Measurements from ENCODE around the gene FBXW7. TPM values are rescaled to one million over a fixed set of nuclear protein-coding genes. Genes with fewer than 3 reads are reported as not detected.

The FBXW7 gene
- total and polyA plus RNA-seq, 4 donors = 58.9 to 129 (median 71.7) TPM

DNA sequence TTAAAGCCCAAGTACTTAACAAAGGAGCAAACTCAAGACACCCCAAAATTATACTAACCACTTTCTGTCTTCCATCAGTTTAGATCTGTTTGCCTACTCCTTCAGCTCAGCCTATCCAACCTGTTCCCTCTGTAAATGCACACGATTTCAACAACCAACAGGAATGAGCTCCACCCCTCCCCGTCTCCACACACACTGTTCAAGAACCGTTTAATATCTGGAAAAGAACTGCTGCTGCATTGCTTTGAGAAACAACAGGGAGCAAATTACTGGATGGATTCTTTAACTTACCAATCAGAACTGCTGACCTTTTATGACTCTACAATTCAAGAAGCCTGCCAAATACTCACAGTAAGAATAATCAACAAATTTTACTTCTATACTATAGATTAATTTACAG is 87.0 kb downstream of the FBXW7 start:
- H3K4me3 ChIP-seq (ENCODE audit: low read depth, low read length) = no peak overlapping the region
- H3K36me3 ChIP-seq (ENCODE audit: control insufficient read depth, insufficient read depth, low read length) = no peaks in the 10 kb centered on the region
- H3K27me3 ChIP-seq (ENCODE audit: control insufficient read depth, insufficient read depth, low read length) = no peaks in the 10 kb centered on the region
- H3K4me1 ChIP-seq (ENCODE audit: control insufficient read depth, insufficient read depth, low read length) = no peaks in the 10 kb centered on the region
- peak in 2 of 6 donors; percentile 8 to 79 for DNase-seq (ENCODE audit: low read depth in 4 of 6, low spot score in 6 of 6)
- WGBS (ENCODE audit: insufficient coverage) = no CpG with 5 or more reads among the region's 3 CpGs
- no peaks in the 10 kb centered on the region for H3K9me3 ChIP-seq (ENCODE audit: control insufficient read depth, insufficient read depth, low read length)
- no peak overlapping the region for H3K27ac ChIP-seq (ENCODE audit: low read depth, low read length)

DNA sequence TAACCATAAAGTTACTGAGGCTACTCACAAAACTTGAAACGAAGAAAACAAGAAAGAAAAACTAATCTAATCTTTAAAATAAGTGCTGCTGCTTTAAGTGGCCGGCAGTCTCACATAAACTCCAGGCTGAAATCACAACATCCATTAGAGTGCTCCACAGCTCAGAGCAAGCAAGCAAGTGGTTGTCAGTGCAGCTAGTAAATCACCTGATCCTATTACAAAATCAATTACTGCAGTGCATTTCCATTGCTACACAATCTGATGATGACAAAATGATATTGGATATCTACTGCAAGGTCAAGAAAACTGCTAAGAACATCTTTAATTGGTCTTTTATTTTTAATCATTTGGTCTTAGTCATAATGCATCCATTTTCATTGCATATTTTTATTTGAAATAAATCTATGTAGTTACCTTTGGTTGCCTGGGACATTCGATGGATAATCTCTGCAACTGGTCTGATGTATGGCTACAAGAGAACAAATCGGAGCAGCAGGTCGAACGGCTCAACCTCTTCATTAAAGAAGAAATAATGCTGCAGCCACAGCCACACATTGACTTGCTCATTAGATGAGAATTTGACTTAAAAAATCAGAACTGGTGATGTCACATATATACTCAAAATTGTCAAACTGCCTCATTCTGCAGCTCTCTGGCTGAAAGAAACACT is 87.7 kb downstream of the FBXW7 start:
- no peaks in the 10 kb centered on the region for H3K9me3 ChIP-seq (ENCODE audit: control insufficient read depth, insufficient read depth, low read length)
- no peaks in the 10 kb centered on the region for H3K27me3 ChIP-seq (ENCODE audit: control insufficient read depth, insufficient read depth, low read length)
- no peak overlapping the region for H3K4me3 ChIP-seq (ENCODE audit: low read depth, low read length)
- WGBS (ENCODE audit: insufficient coverage) = 80% methylated on average over 5 of the region's 6 CpGs
- H3K27ac ChIP-seq (ENCODE audit: low read depth, low read length) = no peak overlapping the region
- H3K4me1 ChIP-seq (ENCODE audit: control insufficient read depth, insufficient read depth, low read length) = no peaks in the 10 kb centered on the region
- no peaks in the 10 kb centered on the region for H3K36me3 ChIP-seq (ENCODE audit: control insufficient read depth, insufficient read depth, low read length)
- peak in 1 of 6 donors; percentile 60 for DNase-seq (ENCODE audit: low read depth in 4 of 6, low spot score in 6 of 6)

DNA sequence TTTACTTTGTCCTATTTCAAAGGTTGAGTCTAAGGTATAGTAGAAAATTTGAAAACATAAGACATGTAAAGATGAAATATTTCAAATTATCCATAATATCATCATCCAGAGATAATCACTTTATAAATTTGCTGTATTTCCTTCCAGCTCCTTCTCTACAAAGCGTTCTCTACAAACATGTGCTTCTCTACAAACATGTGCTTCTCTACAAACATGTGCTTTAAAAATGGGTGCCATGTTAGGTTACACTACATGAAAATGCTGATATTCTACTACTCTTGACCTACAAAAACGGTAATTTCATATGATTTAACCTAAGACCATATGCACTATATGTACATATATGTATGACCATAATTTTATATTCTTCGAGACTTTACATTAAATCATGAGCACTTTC is 92.0 kb downstream of the FBXW7 start:
- no peak overlapping the region for H3K27ac ChIP-seq (ENCODE audit: low read depth, low read length)
- H3K4me3 ChIP-seq (ENCODE audit: low read depth, low read length) = no peak overlapping the region
- H3K9me3 ChIP-seq (ENCODE audit: control insufficient read depth, insufficient read depth, low read length) = no peaks in the 10 kb centered on the region
- WGBS (ENCODE audit: insufficient coverage) = no CpG with 5 or more reads among the region's 3 CpGs
- no peaks in the 10 kb centered on the region for H3K4me1 ChIP-seq (ENCODE audit: control insufficient read depth, insufficient read depth, low read length)
- no peaks in the 10 kb centered on the region for H3K27me3 ChIP-seq (ENCODE audit: control insufficient read depth, insufficient read depth, low read length)
- H3K36me3 ChIP-seq (ENCODE audit: control insufficient read depth, insufficient read depth, low read length) = no peaks in the 10 kb centered on the region
- no peak for DNase-seq (ENCODE audit: low read depth in 4 of 6, low spot score in 6 of 6)

DNA sequence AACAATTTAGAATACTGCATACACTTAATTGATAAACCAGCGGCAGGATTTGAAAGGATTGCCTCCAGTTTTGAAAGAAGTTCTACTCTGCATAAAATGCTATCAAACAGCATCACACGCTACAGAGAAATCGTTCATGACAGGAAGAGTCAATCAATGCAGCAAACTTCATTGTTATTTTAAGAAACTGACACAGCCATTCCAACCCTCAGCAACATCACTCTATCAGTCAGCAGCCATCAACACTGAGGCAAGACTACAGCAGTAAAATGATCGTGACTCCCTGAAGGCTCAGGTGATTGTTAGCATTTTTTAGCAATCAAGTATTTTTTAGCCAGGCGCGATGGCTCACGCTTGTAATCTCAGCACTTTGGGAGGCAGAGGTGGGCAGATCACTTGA is 98.3 kb downstream of the FBXW7 start:
- no peak for DNase-seq (ENCODE audit: low read depth in 4 of 6, low spot score in 6 of 6)
- Histone ChIP-seq H3K27ac (ENCODE audit: low read depth, low read length) (no peak overlapping the region), H3K9me3 (ENCODE audit: control insufficient read depth, insufficient read depth, low read length) (no peaks in the 10 kb centered on the region), H3K27me3 (ENCODE audit: control insufficient read depth, insufficient read depth, low read length) (no peaks in the 10 kb centered on the region), H3K36me3 (ENCODE audit: control insufficient read depth, insufficient read depth, low read length) (no peaks in the 10 kb centered on the region), H3K4me1 (ENCODE audit: control insufficient read depth, insufficient read depth, low read length) (no peaks in the 10 kb centered on the region), H3K4me3 (ENCODE audit: low read depth, low read length) (no peak overlapping the region)
- 100% methylated on average over 6 of the region's 7 CpGs for WGBS (ENCODE audit: insufficient coverage)

DNA sequence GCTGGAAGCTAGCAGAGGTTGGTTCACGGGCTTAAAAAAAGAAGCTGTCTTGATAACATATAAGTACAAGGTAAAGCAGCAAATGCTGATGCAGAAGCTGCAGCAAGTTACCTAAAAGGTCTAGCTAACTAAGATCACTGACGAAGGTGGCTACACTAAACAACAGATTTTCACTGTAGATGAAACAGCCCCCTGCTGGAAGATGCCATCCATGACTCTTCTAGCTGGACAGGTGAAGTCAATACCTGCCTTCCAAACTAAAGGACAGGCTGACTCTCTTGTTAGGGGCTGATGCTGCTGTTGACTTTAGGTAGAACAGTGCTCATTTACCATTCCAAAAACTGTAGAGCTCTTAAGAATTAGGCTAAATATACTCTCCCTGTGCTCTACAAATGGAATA is 99.5 kb downstream of the FBXW7 start:
- H3K4me1 ChIP-seq (ENCODE audit: control insufficient read depth, insufficient read depth, low read length) = no peaks in the 10 kb centered on the region
- H3K9me3 ChIP-seq (ENCODE audit: control insufficient read depth, insufficient read depth, low read length) = no peaks in the 10 kb centered on the region
- no peaks in the 10 kb centered on the region for H3K27me3 ChIP-seq (ENCODE audit: control insufficient read depth, insufficient read depth, low read length)
- H3K4me3 ChIP-seq (ENCODE audit: low read depth, low read length) = no peak overlapping the region
- no peaks in the 10 kb centered on the region for H3K36me3 ChIP-seq (ENCODE audit: control insufficient read depth, insufficient read depth, low read length)
- 100% methylated on average over 1 of the region's 2 CpGs for WGBS (ENCODE audit: insufficient coverage)
- no peak for DNase-seq (ENCODE audit: low read depth in 4 of 6, low spot score in 6 of 6)
- H3K27ac ChIP-seq (ENCODE audit: low read depth, low read length) = no peak overlapping the region

DNA sequence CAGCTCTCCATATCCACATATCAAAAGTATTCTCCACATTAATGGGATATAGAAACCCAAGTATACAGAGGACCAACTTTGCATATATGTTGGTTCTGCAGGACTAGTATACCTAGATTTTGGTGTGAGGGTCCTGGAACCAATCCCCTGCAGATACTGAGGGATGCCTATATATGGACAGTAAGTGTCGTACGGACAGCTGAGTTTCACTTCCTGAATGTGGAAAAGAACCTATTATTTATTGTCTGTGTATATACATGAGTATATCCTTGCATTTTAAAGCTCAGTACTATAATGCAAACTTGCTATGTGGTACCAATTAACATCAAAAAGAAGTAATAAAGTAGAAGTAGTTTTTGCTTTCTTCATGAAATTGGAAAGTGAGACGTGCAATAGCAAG is 101.9 kb downstream of the FBXW7 start:
- no peaks in the 10 kb centered on the region for H3K27me3 ChIP-seq (ENCODE audit: control insufficient read depth, insufficient read depth, low read length)
- H3K36me3 ChIP-seq (ENCODE audit: control insufficient read depth, insufficient read depth, low read length) = no peaks in the 10 kb centered on the region
- H3K4me1 ChIP-seq (ENCODE audit: control insufficient read depth, insufficient read depth, low read length) = no peaks in the 10 kb centered on the region
- no peak overlapping the region for H3K27ac ChIP-seq (ENCODE audit: low read depth, low read length)
- no CpG with 5 or more reads among the region's 3 CpGs for WGBS (ENCODE audit: insufficient coverage)
- no peak for DNase-seq (ENCODE audit: low read depth in 4 of 6, low spot score in 6 of 6)
- no peaks in the 10 kb centered on the region for H3K9me3 ChIP-seq (ENCODE audit: control insufficient read depth, insufficient read depth, low read length)
- H3K4me3 ChIP-seq (ENCODE audit: low read depth, low read length) = no peak overlapping the region

DNA sequence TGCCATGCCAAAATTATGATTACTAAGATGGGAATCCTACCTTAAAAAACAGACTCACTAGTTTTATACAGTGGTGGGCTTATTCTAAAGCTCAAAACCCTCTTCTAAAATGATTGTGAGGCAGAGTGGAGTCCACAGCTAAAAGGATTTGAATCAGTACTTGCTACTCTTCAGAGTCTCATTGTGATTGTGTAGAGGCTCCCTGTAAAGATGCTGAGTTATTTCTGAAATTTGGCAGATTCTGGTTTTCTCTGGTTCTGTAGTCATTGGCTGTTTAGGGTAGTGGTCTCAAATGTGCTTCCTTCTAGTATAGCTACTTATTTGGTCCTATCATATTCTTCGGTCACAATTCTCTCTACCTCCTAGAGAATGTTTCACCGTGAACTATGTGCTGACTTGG is 104.1 kb downstream of the FBXW7 start:
- Histone ChIP-seq H3K4me3 (ENCODE audit: low read depth, low read length) (no peak overlapping the region), H3K9me3 (ENCODE audit: control insufficient read depth, insufficient read depth, low read length) (no peaks in the 10 kb centered on the region), H3K27ac (ENCODE audit: low read depth, low read length) (no peak overlapping the region), H3K4me1 (ENCODE audit: control insufficient read depth, insufficient read depth, low read length) (no peaks in the 10 kb centered on the region), H3K36me3 (ENCODE audit: control insufficient read depth, insufficient read depth, low read length) (no peaks in the 10 kb centered on the region), H3K27me3 (ENCODE audit: control insufficient read depth, insufficient read depth, low read length) (no peaks in the 10 kb centered on the region)
- DNase-seq (ENCODE audit: low read depth in 4 of 6, low spot score in 6 of 6) = no peak
- WGBS (ENCODE audit: insufficient coverage) = no CpG with 5 or more reads among the region's 2 CpGs

DNA sequence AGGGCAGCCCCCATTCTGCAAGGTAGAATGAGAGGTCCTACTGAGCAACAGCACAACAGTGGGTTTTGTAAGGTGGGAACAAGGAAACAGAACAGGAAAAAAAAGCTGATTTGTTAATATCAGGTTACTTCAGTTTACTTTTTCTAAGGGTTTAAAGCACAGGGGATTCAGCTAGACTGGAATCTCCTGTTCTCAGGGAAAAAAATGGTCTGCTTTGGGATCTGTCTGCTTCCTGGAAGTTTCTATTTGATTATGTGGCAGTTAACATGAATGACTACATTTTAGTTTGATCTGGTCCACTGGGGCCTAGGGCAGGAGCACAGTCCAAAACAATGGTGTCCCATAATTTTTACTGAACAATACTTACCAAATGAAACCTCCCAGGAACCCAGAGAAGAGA is 104.6 kb downstream of the FBXW7 start:
- H3K27me3 ChIP-seq (ENCODE audit: control insufficient read depth, insufficient read depth, low read length) = no peaks in the 10 kb centered on the region
- no peaks in the 10 kb centered on the region for H3K9me3 ChIP-seq (ENCODE audit: control insufficient read depth, insufficient read depth, low read length)
- no peaks in the 10 kb centered on the region for H3K36me3 ChIP-seq (ENCODE audit: control insufficient read depth, insufficient read depth, low read length)
- no peak overlapping the region for H3K27ac ChIP-seq (ENCODE audit: low read depth, low read length)
- H3K4me3 ChIP-seq (ENCODE audit: low read depth, low read length) = no peak overlapping the region
- no peak for DNase-seq (ENCODE audit: low read depth in 4 of 6, low spot score in 6 of 6)
- H3K4me1 ChIP-seq (ENCODE audit: control insufficient read depth, insufficient read depth, low read length) = no peaks in the 10 kb centered on the region

DNA sequence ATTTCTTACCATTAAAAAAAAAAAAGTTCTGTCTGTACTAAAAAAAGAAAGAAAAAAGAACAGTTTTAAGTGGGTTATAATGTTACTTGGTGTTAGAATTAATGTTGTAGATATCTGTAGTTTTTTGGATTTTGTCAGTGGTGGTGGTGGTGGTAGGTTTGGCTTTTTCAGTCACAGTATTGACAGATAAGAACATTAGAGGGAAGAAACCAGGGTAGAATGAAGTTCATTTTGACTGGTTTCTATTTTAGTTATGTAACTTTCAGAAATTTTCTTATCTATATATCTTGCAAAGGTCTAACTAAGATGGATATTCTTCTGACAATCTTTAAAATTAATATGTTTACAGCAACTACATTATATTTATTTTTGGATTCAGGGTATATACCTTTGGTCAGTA is 105.4 kb downstream of the FBXW7 start:
- H3K9me3 ChIP-seq (ENCODE audit: control insufficient read depth, insufficient read depth, low read length) = no peaks in the 10 kb centered on the region
- H3K36me3 ChIP-seq (ENCODE audit: control insufficient read depth, insufficient read depth, low read length) = no peaks in the 10 kb centered on the region
- no peaks in the 10 kb centered on the region for H3K4me1 ChIP-seq (ENCODE audit: control insufficient read depth, insufficient read depth, low read length)
- no peaks in the 10 kb centered on the region for H3K27me3 ChIP-seq (ENCODE audit: control insufficient read depth, insufficient read depth, low read length)
- DNase-seq (ENCODE audit: low read depth in 4 of 6, low spot score in 6 of 6) = no peak
- no peak overlapping the region for H3K27ac ChIP-seq (ENCODE audit: low read depth, low read length)
- H3K4me3 ChIP-seq (ENCODE audit: low read depth, low read length) = no peak overlapping the region

DNA sequence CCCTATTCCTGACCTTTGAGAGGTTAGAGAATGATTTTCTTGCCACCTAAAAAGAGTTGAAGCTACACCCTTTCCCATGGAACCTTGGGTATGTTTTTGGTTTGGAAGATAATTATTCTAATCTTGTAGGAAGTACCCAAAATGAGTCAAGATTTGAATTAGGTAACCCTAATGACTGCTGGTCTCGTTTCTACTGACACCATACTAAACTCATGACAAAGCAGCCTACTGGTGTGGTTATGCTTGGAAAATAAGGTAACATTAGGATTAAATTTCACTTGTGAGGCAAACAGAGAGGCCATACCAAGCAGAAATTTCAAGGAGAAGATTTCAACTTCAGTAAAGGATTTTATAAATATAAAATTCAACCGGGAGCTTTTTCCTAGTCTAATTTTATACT is 107.9 kb downstream of the FBXW7 start:
- WGBS (ENCODE audit: insufficient coverage) = no CpG with 5 or more reads among the region's 2 CpGs
- no peaks in the 10 kb centered on the region for H3K9me3 ChIP-seq (ENCODE audit: control insufficient read depth, insufficient read depth, low read length)

More for the DNA sequence above, 107.9 kb downstream of the FBXW7 start:
- no peaks in the 10 kb centered on the region for H3K27me3 ChIP-seq (ENCODE audit: control insufficient read depth, insufficient read depth, low read length)
- H3K27ac ChIP-seq (ENCODE audit: low read depth, low read length) = no peak overlapping the region
- no peak for DNase-seq (ENCODE audit: low read depth in 4 of 6, low spot score in 6 of 6)
- no peaks in the 10 kb centered on the region for H3K36me3 ChIP-seq (ENCODE audit: control insufficient read depth, insufficient read depth, low read length)
- H3K4me1 ChIP-seq (ENCODE audit: control insufficient read depth, insufficient read depth, low read length) = no peaks in the 10 kb centered on the region
- H3K4me3 ChIP-seq (ENCODE audit: low read depth, low read length) = no peak overlapping the region

Data from spinal cord (tissue), 10 donors.